Upper lobe of left lung (tissue), 6 donors: ENCODE results near the gene SLC26A1. TPM values are rescaled to one million over a fixed set of nuclear protein-coding genes. Genes with fewer than 3 reads are reported as not detected.

Source experiments
- ATAC-seq, 2 donors: fragments of 200-7000 bp; cut with Tn5 transposase; one replicate each; pipeline ENCODE4 v1.9.1; 2022; ENCODE audit warnings: mild to moderate bottlenecking in 2 of 2, moderate library complexity in 2 of 2; ENCODE audit not compliant: low FRiP score in 2 of 2
- DNase-seq, 2 donors: peaks; one replicate each; pipeline ENCODE4 v3.0.0-alpha.2; 2019 to 2020
- H3K27ac ChIP-seq, 4 donors: fragments of 200-600 bp; sonication (generic); one replicate each; pipeline ENCODE4 v1.5.1; 2016 to 2019
- H3K27me3 ChIP-seq, 4 donors: fragments of 200-600 bp; sonication (generic); one replicate each; pipeline ENCODE4 v1.5.1; 2017 to 2019
- H3K36me3 ChIP-seq, 4 donors: fragments of 200-600 bp; sonication (generic); one replicate each; pipeline ENCODE4 v1.5.1; 2016 to 2019
- H3K4me1 ChIP-seq, 4 donors: fragments of 200-600 bp; sonication (generic); one replicate each; pipeline ENCODE4 v1.5.1; 2018 to 2019
- H3K4me3 ChIP-seq, 4 donors: fragments of 200-600 bp; sonication (generic); one replicate each; pipeline ENCODE4 v1.5.1; 2017 to 2019; ENCODE audit warnings: mild to moderate bottlenecking in 2 of 4, moderate library complexity in 1 of 4
- H3K9me3 ChIP-seq, 4 donors: fragments of 200-600 bp; sonication (generic); one replicate each; pipeline ENCODE4 v1.5.1; 2018 to 2019
- CTCF ChIP-seq, 6 experiments: fragments of 450-650 bp in 4 of 6; fragments of 200-600 bp in 2 of 6; sonication (generic) in 2 of 6; IDR thresholded peaks; one replicate each; pipeline ENCODE4 v1.5.1; 2016 to 2019; ENCODE audit warnings: antibody characterized with exemption in 6 of 6
- EP300 ChIP-seq, 4 donors: sonication (generic); formaldehyde crosslinking; IDR thresholded peaks; one replicate each; pipeline ENCODE4 v1.5.1; 2017; ENCODE audit warnings: antibody characterized with exemption in 4 of 4, control low read depth in 2 of 4
- POLR2A ChIP-seq, 4 donors: fragments of 450-650 bp; IDR thresholded peaks; one replicate each; pipeline ENCODE4 v1.5.1; 2016 to 2017; ENCODE audit warnings: antibody characterized with exemption in 4 of 4, mild to moderate bottlenecking in 2 of 4
- POLR2AphosphoS5 ChIP-seq, 2 donors: sonication (generic); formaldehyde crosslinking; IDR thresholded peaks; one replicate each; pipeline ENCODE4 v1.5.1; 2017; ENCODE audit warnings: antibody characterized with exemption in 2 of 2
- WGBS, 2 donors: methylation state at CpG; one replicate each; pipeline ENCODE4 v1.1.5; 2017 to 2018; 5-methylcytosine and 5-hydroxymethylcytosine counted together
- total RNA-seq, 6 donors: library from RNA; depleted of rRNA in 4 of 6; stranded (reverse); fragments of >200 nt in 4 of 6; gene quantifications; one replicate each; pipeline versions ENCODE4 v1.1.0 to v1.2.1, GENCODE V29; 2016 to 2021
- donor health status: DM: no; HTN: no; CAD: no; lungs with moderate emphysema.
- donor health status: DM: no; HTN: yes; CAD: no; lungs with severe emphysema.

Gene SLC26A1
- total RNA-seq = 1 to 10 TPM in 1 of 6 donors, under 1 TPM in 5; 0.39 to 2.1 (median 0.68) TPM

- Histone ChIP-seq H3K4me1 (peaks cover 13 to 27% (median 22%) of the 10 kb centered on the region in 4 donors), H3K36me3 (peaks cover 0 to 18% (median 9%) of the 10 kb centered on the region in 4 donors), H3K4me3 (peak within 1 kb of the TSS in 3 of 4 donors; percentile 16 to 39 (median 29)), H3K27me3 (peaks cover 0 to 24% (median 8%) of the 10 kb centered on the region in 4 donors), H3K9me3 (no peaks in the 10 kb centered on the region), H3K27ac (peak within 1 kb of the TSS; percentile 72 to 88 (median 83))
- DNase-seq (peak in 1 of 2 donors; percentile 80), ATAC-seq (no peak)
- no peak for TF ChIP-seq POLR2AphosphoS5 (IDR thresholded peaks at IDR 0.05)
- TF ChIP-seq EP300 (IDR thresholded peaks at IDR 0.05) = no peak
- TF ChIP-seq CTCF (IDR thresholded peaks at IDR 0.05) = no peak
- WGBS, 2 donors = 92 to 94% methylated on average over 6 to 36 of the region's 37 CpGs
Measured at GRCh38 chr4:993111-994029, at the start of gene SLC26A1. Gene SLC26A1 (minus strand): TSS chr4:993404. CDS start chr4:991703, 1,701 bp downstream.

GRCh38 chr4:1042352-1043055 lies 49.3 kb upstream of the SLC26A1 start:
- Histone ChIP-seq H3K4me1 (peaks cover 25 to 44% (median 31%) of the 10 kb centered on the region in 4 donors), H3K9me3 (no peaks in the 10 kb centered on the region), H3K27ac (no peak overlapping the region), H3K27me3 (peaks cover 0 to 10% (median 7%) of the 10 kb centered on the region in 4 donors), H3K36me3 (no peaks in the 10 kb centered on the region), H3K4me3 (no peak overlapping the region)
- no peak for ATAC-seq
- DNase-seq = peak in 1 of 2 donors; percentile 31
- TF ChIP-seq CTCF (IDR thresholded peaks at IDR 0.05) (no peak), EP300 (IDR thresholded peaks at IDR 0.05) (no peak), POLR2A (IDR thresholded peaks at IDR 0.05) (no peak), POLR2AphosphoS5 (IDR thresholded peaks at IDR 0.05) (no peak)
- WGBS, 2 donors = 93 to 97% methylated on average over 11 to 17 of the region's 17 CpGs

- no peaks in the 10 kb centered on the region for H3K36me3 ChIP-seq
- peaks cover 0 to 10% (median 7%) of the 10 kb centered on the region in 4 donors for H3K27me3 ChIP-seq
- DNase-seq = peak in 1 of 2 donors; percentile 47
- H3K9me3 ChIP-seq = no peaks in the 10 kb centered on the region
- no peak for TF ChIP-seq CTCF (IDR thresholded peaks at IDR 0.05)
- TF ChIP-seq POLR2AphosphoS5 (IDR thresholded peaks at IDR 0.05) = no peak
- TF ChIP-seq POLR2A (IDR thresholded peaks at IDR 0.05) = no peak
- no peak for TF ChIP-seq EP300 (IDR thresholded peaks at IDR 0.05)
- ATAC-seq = no peak
- peaks cover 19 to 38% (median 26%) of the 10 kb centered on the region in 4 donors for H3K4me1 ChIP-seq
- H3K4me3 ChIP-seq = no peak overlapping the region
- WGBS, 2 donors = 50 to 53% methylated on average over 8 of the region's 8 CpGs
- H3K27ac ChIP-seq = no peak overlapping the region
Measured at GRCh38 chr4:1041936-1042330, 48.7 kb upstream of the SLC26A1 start.

GRCh38 chr4:1041147-1041935 lies 48.1 kb upstream of the SLC26A1 start:
- ATAC-seq (no peak), DNase-seq (peak in 1 of 2 donors; percentile 82)
- 15 to 42% methylated on average over 18 to 33 of the region's 36 CpGs for whole genome bisulfite sequencing, 2 donors
- H3K27me3 ChIP-seq = peaks cover 0 to 10% (median 7%) of the 10 kb centered on the region in 4 donors
- no peak overlapping the region for H3K4me3 ChIP-seq
- H3K4me1 ChIP-seq = peaks cover 16 to 35% (median 23%) of the 10 kb centered on the region in 4 donors
- H3K27ac ChIP-seq = no peak overlapping the region
- H3K36me3 ChIP-seq = no peaks in the 10 kb centered on the region
- H3K9me3 ChIP-seq = no peaks in the 10 kb centered on the region
- TF ChIP-seq POLR2AphosphoS5 (IDR thresholded peaks at IDR 0.05) (no peak), CTCF (IDR thresholded peaks at IDR 0.05) (no peak), EP300 (IDR thresholded peaks at IDR 0.05) (no peak), POLR2A (IDR thresholded peaks at IDR 0.05) (no peak)
